ENCODE data around the gene NTN3.

The NTN3 gene

GRCh38 chr16:2443555-2443954 lies 27.5 kb upstream of the NTN3 start:
- H3K4me3 ChIP-seq (ENCODE audit: low read length, poor library complexity, severe bottlenecking), result no peak overlapping the region
- H3F3A ChIP-seq (ENCODE audit: low read depth), result no peaks in the 10 kb centered on the region
- TF ChIP-seq EZH2phosphoT487 (IDR thresholded peaks at IDR 0.05; ENCODE audit: borderline replicate concordance), result no peak
- TF ChIP-seq, protein P1, sequence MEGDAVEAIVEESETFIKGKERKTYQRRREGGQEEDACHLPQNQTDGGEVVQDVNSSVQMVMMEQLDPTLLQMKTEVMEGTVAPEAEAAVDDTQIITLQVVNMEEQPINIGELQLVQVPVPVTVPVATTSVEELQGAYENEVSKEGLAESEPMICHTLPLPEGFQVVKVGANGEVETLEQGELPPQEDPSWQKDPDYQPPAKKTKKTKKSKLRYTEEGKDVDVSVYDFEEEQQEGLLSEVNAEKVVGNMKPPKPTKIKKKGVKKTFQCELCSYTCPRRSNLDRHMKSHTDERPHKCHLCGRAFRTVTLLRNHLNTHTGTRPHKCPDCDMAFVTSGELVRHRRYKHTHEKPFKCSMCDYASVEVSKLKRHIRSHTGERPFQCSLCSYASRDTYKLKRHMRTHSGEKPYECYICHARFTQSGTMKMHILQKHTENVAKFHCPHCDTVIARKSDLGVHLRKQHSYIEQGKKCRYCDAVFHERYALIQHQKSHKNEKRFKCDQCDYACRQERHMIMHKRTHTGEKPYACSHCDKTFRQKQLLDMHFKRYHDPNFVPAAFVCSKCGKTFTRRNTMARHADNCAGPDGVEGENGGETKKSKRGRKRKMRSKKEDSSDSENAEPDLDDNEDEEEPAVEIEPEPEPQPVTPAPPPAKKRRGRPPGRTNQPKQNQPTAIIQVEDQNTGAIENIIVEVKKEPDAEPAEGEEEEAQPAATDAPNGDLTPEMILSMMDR (conservative IDR thresholded peaks at IDR 0.05; ENCODE audit: low read length), result no peak
- H3K9me2 ChIP-seq (replicated peaks; ENCODE audit: low read depth, low read length), result no peaks in the 10 kb centered on the region
- no peak overlapping the region for H3K4me2 ChIP-seq (ENCODE audit: low read depth, low read length, poor library complexity, severe bottlenecking)
- no peak overlapping the region for H3K9ac ChIP-seq (ENCODE audit: low read depth, low read length, poor library complexity, severe bottlenecking)
- peaks cover 31% of the 10 kb centered on the region; the same call in 1 of the 2 replicates for H3K36me3 ChIP-seq (ENCODE audit: insufficient read depth, low read length)
- no peaks in the 10 kb centered on the region for H3K4me1 ChIP-seq (ENCODE audit: insufficient read depth, low read length, poor library complexity, severe bottlenecking)
- no peaks in the 10 kb centered on the region for H3K79me2 ChIP-seq (ENCODE audit: insufficient read depth, low read length)
- no peaks in the 10 kb centered on the region for H3K27me3 ChIP-seq (ENCODE audit: insufficient read depth, low read length, poor library complexity, severe bottlenecking)
- no peak overlapping the region for H2AFZ ChIP-seq (ENCODE audit: low read length)
- H4K20me1 ChIP-seq (ENCODE audit: insufficient read depth, low read length, poor library complexity, severe bottlenecking), result no peaks in the 10 kb centered on the region
- H3K9me3 ChIP-seq (ENCODE audit: insufficient read depth, low read depth, low read length), result no peaks in the 10 kb centered on the region

- H3K9me3 ChIP-seq (ENCODE audit: insufficient read depth, low read depth, low read length), result no peaks in the 10 kb centered on the region
- TF ChIP-seq, protein P1 (conservative IDR thresholded peaks at IDR 0.05; ENCODE audit: low read length), result no peak
- no peak for TF ChIP-seq EZH2phosphoT487 (IDR thresholded peaks at IDR 0.05; ENCODE audit: borderline replicate concordance)
- no peaks in the 10 kb centered on the region for H4K20me1 ChIP-seq (ENCODE audit: insufficient read depth, low read length, poor library complexity, severe bottlenecking)
- H3K9ac ChIP-seq (ENCODE audit: low read depth, low read length, poor library complexity, severe bottlenecking), result no peak overlapping the region
- H3K79me2 ChIP-seq (ENCODE audit: insufficient read depth, low read length), result no peaks in the 10 kb centered on the region
- no peaks in the 10 kb centered on the region for H3K9me2 ChIP-seq (replicated peaks; ENCODE audit: low read depth, low read length)
- H3K4me3 ChIP-seq (ENCODE audit: low read length, poor library complexity, severe bottlenecking), result no peak overlapping the region
- peaks cover 49% of the 10 kb centered on the region; the same call in 1 of the 2 replicates for H3K36me3 ChIP-seq (ENCODE audit: insufficient read depth, low read length)
- no peak overlapping the region for H2AFZ ChIP-seq (ENCODE audit: low read length)
- H3K4me2 ChIP-seq (ENCODE audit: low read depth, low read length, poor library complexity, severe bottlenecking), result no peak overlapping the region
- H3K4me1 ChIP-seq (ENCODE audit: insufficient read depth, low read length, poor library complexity, severe bottlenecking), result no peaks in the 10 kb centered on the region
- H3K27me3 ChIP-seq (ENCODE audit: insufficient read depth, low read length, poor library complexity, severe bottlenecking), result no peaks in the 10 kb centered on the region
- no peaks in the 10 kb centered on the region for H3F3A ChIP-seq (ENCODE audit: low read depth)
Measured at GRCh38 chr16:2447920-2448583, 23.0 kb upstream of the NTN3 start.

GRCh38 chr16:2449118-2449517 lies 22.0 kb upstream of the NTN3 start:
- H3K4me3 ChIP-seq (ENCODE audit: low read length, poor library complexity, severe bottlenecking), result no peak overlapping the region
- H3K79me2 ChIP-seq (ENCODE audit: insufficient read depth, low read length), result no peaks in the 10 kb centered on the region
- no peak for TF ChIP-seq EZH2phosphoT487 (IDR thresholded peaks at IDR 0.05; ENCODE audit: borderline replicate concordance)
- TF ChIP-seq, protein P1 (conservative IDR thresholded peaks at IDR 0.05; ENCODE audit: low read length), result no peak
- H3K9ac ChIP-seq (ENCODE audit: low read depth, low read length, poor library complexity, severe bottlenecking), result no peak overlapping the region
- no peaks in the 10 kb centered on the region for H3K9me3 ChIP-seq (ENCODE audit: insufficient read depth, low read depth, low read length)
- no peak overlapping the region for H3K4me2 ChIP-seq (ENCODE audit: low read depth, low read length, poor library complexity, severe bottlenecking)
- no peaks in the 10 kb centered on the region for H3K27me3 ChIP-seq (ENCODE audit: insufficient read depth, low read length, poor library complexity, severe bottlenecking)
- no peaks in the 10 kb centered on the region for H4K20me1 ChIP-seq (ENCODE audit: insufficient read depth, low read length, poor library complexity, severe bottlenecking)
- H2AFZ ChIP-seq (ENCODE audit: low read length), result no peak overlapping the region
- no peaks in the 10 kb centered on the region for H3F3A ChIP-seq (ENCODE audit: low read depth)
- no peaks in the 10 kb centered on the region for H3K4me1 ChIP-seq (ENCODE audit: insufficient read depth, low read length, poor library complexity, severe bottlenecking)
- no peaks in the 10 kb centered on the region for H3K9me2 ChIP-seq (replicated peaks; ENCODE audit: low read depth, low read length)
- peaks cover 59% of the 10 kb centered on the region; the same call in 1 of the 2 replicates for H3K36me3 ChIP-seq (ENCODE audit: insufficient read depth, low read length)

All from Loucy (cell line).